ENCODE measurements around the gene MRM3.

DNA sequence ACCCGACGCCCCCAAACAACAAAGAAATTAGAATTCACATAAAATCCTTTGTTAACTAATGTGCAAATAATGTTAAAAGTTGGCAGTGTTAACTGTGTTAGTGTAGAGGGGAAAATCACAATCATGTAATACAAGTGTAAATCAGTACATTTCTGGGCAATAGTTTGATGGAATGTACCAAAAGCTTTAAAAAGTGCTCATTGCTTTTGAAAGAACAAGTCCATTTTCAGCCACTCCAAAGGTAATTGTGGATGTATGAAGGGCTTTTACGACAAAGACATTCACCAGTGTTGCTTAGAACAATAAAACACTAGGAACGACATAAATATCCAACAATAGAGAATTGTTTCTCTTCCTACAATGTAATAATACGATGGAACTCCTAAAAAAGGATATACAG, 9.1 kb upstream of the MRM3 start:
- TF ChIP-seq RFX5 (IDR thresholded peaks at IDR 0.05; ENCODE audit: low read depth, low read length) (no peak), RCOR1 (IDR thresholded peaks at IDR 0.05; ENCODE audit: insufficient replicate concordance, low read length) (no peak), CEBPB (IDR thresholded peaks at IDR 0.05; ENCODE audit: low read depth, low read length) (no peak), POLR2A (IDR thresholded peaks at IDR 0.05; ENCODE audit: low read depth, low read length) (no peak), FOS (IDR thresholded peaks at IDR 0.05; ENCODE audit: low read depth, low read length) (no peak), MXI1 (IDR thresholded peaks at IDR 0.05; ENCODE audit: borderline replicate concordance, low read depth, low read length) (no peak)
- TF ChIP-seq, protein P1, sequence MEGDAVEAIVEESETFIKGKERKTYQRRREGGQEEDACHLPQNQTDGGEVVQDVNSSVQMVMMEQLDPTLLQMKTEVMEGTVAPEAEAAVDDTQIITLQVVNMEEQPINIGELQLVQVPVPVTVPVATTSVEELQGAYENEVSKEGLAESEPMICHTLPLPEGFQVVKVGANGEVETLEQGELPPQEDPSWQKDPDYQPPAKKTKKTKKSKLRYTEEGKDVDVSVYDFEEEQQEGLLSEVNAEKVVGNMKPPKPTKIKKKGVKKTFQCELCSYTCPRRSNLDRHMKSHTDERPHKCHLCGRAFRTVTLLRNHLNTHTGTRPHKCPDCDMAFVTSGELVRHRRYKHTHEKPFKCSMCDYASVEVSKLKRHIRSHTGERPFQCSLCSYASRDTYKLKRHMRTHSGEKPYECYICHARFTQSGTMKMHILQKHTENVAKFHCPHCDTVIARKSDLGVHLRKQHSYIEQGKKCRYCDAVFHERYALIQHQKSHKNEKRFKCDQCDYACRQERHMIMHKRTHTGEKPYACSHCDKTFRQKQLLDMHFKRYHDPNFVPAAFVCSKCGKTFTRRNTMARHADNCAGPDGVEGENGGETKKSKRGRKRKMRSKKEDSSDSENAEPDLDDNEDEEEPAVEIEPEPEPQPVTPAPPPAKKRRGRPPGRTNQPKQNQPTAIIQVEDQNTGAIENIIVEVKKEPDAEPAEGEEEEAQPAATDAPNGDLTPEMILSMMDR (conservative IDR thresholded peaks at IDR 0.05; ENCODE audit: low read depth, low read length), result no peak

Data from IMR-90 (cell line).